ENCODE data around the gene MAMDC2.

DNA sequence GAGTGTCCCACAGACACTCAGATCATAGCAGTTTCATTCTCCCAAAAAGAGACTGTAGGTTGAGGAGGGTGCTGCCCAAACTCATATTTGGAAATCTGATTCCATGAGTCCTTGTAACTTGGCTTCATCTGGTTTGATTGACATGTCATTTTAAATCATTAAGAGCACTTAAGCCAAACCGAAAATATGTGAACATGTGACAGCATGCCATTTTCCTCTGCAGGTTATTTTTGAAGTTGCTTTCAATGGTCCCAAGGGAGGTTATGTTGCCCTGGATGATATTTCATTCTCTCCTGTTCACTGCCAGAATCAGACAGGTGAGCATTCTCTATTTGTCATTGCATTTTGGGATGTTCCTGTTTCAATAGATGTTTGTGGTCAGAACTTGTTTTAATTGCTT, 87.6 kb downstream of the MAMDC2 start:
- no peak for TF ChIP-seq POLR2A (IDR thresholded peaks at IDR 0.05)
- no peak for TF ChIP-seq CTCF (IDR thresholded peaks at IDR 0.05)
- no peak for TF ChIP-seq POLR2AphosphoS5 (IDR thresholded peaks at IDR 0.05)
